ENCODE data around the gene MCM10.
"Not testable (repeated sequence)": the region's sequence is repeated elsewhere in the genome, so short reads cannot be mapped to it uniquely, and the experiment has no call there.

MCM10 gene

DNA sequence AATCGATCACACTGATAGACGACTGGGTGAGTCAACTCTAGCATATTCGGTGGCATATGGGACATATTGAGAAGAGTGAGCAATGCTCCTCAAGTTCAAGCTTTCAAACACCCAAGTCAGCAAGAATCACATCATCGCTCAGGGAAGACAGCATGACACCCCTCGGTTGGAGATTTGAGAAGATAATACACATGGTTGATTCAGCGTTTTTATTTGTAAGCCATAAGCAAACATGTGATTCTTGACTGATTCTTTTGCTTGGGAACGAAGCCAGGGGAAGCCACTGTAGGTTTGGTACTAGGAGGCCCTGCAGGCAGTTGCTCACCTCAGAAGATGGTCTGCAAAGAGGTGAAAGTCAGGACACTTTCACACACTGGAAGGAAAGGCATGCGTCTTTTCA is 60.2 kb downstream of the MCM10 start:
- DNase-seq (ENCODE audit: low spot score), result no peak

DNA sequence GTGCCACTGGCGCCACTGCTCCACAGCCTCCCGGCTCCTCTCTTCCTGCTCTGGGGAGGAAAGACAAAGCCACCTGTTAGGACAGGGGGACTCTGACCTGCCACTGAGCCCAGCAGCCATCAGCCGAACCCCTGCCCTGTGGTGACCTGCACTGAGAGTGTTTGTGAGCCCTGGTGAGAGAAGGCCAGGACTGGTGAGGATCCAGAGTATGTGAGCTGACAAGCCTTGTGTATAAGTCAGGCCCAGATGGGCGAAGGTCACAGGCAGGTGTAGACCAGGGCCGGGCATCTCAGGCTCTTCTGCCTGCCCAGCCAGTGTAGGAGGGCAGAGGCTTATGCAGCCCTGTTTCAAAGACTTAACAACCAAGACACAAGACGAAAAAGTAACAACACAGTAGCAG is 60.8 kb downstream of the MCM10 start:
- no peak for DNase-seq (ENCODE audit: low spot score)

DNA sequence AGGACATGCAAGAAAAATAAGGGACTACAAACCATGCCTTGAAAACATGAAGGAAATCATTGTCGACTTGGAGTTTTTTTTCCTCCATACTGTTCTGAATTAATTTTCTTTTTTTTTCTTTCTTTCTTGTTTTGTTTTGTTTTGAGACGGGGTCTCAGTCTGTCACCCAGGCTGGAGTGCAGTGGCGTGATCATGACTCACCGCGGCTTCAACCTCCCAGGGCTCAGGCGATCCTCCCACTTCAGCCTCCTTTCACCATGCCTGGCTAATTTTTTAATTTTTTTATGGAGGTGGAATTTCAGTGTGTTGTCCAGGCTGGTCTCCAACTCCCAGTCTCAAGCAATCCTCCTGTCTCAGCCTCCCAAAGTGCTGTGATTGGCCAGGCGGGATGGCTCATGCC is 61.2 kb downstream of the MCM10 start:
- no peak for DNase-seq (ENCODE audit: low spot score)

DNA sequence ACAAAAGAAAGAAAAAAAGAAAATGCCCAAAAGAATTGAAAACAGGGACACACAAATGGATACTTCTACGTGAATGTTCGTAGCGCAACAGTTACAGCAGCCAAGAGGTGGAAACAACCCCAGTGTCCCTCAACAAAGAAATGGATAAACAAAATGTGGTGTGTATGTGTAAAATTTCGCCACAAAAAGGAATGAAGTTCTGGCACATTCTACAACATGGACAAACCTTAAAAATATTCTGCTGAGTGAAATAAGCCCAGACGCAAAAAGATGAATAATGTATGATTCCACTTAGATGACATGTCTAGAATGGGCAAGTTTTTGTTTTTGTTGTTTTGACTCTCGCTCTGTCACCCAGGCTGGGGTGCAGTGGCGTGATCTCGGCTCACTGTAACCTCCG is 61.9 kb downstream of the MCM10 start:
- DNase-seq (ENCODE audit: low spot score), result no peak

DNA sequence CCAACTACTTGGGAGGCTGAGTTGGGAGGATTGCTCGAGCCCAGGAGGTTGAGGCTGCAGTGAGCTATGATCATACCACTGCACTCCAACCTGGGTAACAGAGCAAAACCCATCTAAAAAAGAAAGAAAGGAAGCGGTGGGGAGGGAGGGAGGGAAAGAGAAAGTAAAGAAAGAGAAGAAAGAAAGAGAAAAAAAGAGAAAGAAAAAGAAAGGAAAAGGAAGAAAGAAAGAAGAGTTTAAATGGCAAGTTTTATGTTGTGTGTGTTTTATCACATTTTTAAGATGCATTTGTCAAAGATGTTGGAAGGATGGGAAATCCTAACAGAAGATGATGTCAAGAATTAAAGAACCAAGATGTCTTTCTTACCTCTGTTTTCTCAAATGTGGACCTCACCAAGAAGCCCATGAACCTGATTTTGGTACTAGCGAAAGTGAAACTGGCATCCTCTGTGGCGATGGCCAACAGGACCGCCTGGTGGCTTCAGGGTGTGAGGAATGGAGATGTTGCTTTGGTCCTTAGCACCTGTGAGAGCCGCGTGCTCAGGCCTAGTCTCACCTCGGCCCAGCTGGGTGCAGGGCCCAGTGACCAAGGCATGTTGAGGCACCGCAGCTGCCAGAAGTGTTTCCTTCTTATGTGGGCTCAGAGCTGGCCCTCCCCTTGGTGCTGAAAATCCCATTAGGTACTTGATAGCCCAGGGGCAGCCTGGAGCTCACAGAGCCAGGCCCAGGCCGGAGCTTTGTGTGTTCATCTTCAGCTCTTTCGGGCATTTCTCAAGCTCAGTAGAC is 63.0 kb downstream of the MCM10 start:
- no peak for DNase-seq (ENCODE audit: low spot score)

DNA sequence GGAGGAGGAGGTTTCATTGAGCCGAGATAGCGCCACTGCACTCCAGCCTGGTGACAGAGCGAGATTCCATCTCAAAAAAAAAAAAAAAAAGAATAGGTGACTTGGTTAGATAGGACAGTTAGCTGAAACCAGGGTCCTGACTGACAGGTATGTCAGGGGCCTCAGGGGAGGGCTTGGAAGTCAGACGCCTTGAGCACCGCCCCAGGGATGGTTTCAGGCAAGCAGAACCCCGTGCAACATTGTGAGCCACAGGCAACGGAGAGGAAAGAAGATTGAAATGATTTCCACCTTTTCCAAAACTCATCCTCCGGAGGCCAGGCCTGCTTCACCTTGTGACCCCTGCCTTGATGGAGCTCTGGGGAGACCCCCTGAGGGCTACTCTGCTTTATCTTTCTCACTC is 64.2 kb downstream of the MCM10 start:
- DNase-seq (ENCODE audit: low spot score), result no peak

DNA sequence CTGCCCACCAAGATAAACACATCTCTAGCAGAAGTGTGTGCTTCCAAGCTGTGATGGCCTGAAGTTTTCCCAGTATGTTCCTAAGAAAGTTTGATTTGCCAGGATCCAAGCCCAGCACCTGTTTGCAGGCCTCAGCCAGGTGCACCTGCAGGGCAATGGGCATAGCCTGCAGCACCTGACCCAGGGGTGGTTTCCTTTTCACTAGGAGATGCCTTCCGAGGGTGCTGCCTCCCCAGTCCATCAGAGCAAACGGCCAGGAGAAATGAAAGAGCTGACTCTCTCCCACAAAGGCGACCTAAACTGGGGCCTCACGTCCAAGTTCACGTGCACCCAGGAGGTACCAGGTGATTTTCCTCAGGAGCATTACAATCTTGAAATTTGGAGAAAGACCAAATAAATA is 65.7 kb downstream of the MCM10 start:
- no peak for DNase-seq (ENCODE audit: low spot score)

DNA sequence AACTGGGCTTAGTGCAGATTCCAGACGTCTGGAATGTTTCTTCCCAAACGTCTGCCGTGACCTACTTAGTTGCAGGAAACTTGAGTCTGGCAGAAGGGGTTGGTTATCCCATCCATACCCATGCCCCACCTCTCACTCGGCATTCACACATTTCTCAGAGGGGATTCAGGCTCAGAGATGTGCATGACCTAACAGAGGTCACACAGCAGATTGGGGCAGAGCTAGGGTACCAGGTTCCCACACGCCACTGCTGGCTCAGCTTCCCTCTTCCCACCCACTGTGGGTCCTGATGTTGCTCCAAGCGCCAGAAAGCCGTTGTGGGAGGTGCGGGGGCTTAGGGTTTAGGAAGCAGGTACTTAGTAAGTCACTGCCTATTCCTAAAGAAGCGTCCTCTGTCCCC is 69.8 kb downstream of the MCM10 start:
- DNase-seq (ENCODE audit: low spot score), result no peak

DNA sequence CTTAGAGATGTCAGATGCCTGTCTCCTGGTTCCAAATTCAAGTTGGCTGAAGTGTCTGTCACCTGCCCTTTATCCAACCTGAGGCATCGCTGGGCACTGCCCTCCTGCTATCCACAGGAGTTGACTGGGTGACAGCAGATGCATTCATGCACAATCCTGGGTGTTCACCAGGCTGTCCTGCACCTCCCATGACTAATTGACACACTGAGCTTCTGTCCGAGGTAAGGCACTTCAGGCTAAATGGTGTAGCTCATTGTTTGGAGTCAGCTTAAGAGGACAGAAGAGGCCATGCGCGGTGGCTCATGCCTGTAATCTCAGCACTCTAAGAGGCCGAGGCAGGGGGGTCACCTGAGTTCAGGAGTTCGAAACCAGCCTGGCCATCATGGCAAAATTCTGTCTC is 70.5 kb downstream of the MCM10 start:
- no peak for DNase-seq (ENCODE audit: low spot score)

DNA sequence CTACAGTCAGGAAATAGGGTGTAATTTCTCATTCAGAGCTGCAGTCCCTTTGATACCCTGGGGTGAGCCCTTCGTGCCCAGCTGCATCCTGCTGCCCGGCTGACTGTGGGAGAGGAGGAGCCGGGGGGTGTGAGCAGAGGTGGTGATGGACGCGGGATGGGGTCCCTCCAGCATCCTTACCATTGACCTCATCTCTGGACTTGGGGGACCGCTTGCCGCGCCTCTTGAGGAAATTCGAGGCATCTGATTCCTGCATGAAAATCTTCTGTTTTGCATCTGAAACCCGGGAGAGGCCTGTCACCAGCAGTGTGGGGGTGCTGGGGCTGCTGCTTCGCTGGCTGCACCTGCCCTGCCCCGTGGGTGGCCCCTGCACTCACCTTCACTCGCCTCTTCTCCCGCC is 72.0 kb downstream of the MCM10 start:
- DNase-seq (ENCODE audit: low spot score), result no peak

DNA sequence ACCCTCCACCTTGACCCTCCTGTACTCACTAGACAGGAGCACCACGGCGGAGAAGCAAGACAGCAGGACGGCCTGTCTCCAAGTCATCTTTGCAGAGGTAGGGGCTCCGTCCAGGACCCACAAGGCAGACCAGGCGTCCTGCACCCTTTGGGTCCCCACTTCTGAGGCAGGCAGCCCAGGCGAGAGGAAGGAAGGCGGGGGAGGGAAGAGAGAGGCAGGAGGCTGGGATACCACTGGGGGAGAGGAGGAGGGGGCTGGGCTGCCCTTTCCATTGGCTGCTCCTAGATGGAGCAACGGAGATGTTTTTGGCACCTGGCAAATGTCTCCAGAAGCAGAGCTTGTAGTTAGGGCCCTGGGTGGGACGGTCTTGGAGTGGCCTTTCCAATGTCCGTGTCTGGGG is 72.8 kb downstream of the MCM10 start, which contains the start of gene UCMA:
Gene UCMA (minus strand): TSS at position 203 of the 400 bp plus-strand sequence. CDS start 116 bp downstream, at position 87.
- DNase-seq (ENCODE audit: low spot score), result no peak

DNA sequence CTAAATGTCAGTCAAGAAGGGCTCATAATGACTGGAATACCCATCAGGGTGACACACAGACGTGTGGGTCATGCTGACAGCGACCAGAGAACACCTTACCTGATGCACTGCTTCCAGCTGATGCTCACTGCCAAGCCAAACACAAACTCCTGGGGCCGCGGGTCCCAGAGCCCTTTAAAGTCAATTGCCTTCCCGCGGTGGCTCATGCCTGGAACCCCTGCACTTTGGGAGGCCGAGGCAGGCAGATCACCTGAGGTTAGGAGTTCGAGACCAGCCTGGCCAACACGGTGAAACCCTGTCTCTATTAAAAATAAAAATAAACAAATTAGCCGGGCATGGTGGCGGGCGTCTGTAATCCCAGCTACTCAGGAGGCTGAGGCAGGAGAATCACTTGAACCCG is 73.4 kb downstream of the MCM10 start:
- DNase-seq (ENCODE audit: low spot score), result not testable (repeated sequence)

DNA sequence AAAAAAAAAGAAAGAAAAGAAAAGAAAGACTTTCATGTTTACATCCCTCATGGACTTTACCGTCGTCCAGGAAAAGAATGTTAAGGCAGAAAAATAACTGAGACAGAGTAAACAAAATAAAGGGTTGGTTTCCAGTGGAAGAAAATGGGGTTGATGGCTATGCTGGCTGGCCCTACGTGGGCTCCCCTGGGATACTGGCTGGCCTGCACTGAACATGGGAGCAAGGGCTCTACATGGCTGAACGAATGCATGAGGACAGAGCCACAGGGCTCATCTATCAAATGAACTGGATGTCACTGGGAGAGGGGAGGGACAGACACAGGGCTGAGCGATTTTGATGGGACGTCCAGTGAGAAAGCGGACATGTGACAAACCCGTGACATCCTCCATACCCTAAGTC is 75.3 kb downstream of the MCM10 start:
- DNase-seq (ENCODE audit: low spot score), result no peak

DNA sequence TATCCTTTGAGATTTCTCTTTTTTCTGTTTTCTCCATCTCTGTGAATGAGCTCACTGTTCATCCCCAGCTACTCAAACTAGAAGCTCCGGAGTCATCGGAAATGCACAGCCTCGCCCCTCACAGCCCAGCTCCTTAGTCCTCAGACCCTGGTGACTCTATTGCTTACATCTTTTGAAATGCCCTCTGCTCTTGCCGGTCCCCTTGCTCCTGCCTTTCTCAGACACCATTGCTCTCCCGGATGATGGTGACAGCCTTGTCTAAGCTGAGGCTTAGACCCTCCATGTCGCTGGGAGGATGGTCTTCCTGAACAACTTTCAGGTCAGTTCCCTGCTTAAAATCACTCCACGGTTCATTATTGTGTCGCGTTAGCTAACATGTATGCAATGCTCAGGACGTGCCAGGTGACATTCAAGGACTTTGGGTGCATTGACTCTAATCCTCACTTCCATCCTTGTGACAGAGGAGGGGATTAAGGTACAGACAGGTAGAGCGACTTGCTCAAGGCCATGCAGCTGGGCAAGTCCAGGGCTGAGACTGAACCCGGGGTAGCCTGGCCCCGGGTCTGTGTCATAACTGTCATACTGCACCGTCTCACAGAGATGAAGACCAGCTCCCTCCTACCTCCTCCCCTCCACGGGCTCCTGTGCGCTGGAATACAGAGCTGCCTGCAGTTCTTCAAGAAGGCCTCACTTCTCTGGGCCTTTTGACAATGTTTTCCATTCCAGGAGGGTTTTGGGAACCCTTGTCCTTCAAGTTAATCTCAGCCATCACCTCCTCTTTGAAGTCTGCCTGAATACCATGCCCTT is 77.1 kb downstream of the MCM10 start:
- DNase-seq (ENCODE audit: low spot score), result no peak

DNA sequence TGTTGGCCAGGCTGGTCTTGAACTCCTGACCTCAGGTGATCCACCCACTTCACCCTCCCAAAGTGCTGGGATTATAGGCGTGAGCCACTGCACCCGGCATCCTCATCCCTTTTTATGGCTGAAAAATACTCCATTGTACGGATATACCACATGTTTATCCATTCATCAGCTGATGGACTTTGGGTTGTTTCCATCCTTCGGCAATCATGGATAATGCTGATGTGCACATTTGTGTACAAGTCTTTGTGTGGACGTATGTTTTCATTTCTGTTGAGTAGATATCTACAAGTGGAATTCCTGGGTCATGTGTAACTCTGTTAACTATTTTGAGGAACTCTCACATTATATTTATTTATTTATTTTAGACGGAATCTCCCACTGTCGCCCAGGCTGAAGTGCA is 78.6 kb downstream of the MCM10 start:
- DNase-seq (ENCODE audit: low spot score), result no peak

DNA sequence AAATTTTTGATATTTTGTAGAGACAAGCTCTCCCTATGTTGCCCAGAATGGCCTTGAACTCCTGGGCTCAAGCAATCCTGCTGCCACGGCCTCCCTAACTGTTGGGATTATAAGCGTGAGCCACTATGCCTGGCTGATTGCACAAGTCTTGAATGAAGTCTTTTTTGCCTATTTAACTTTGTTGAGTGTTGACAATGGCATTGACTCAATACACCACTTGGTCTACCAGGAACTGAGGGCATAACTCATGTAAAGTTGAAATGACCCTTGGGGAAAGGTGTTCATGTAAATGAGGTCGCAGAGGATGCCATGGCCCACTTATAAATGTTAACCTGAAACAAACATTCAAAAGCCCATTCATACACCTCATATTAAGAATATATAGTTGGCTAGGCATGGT is 80.3 kb downstream of the MCM10 start:
- DNase-seq (ENCODE audit: low spot score), result no peak

DNA sequence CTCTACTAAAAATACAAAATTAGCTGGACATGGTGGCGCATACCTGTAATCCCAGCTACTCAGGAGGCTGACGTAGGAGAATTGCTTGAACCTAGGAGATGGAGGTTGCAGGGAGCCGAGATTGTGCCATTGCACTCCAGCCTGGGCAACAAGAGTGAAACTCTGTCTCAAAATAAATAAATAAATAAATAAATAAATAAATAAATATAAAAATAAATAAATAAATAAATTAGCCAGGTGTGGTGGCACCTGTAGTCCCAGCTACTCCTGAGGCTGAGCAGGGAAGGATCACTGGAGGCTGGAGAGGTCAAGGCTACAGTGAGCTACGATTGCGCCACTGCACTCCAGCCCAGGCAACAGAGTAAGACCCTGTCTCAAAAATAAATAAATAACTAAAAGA is 80.9 kb downstream of the MCM10 start:
- DNase-seq (ENCODE audit: low spot score), result not testable (repeated sequence)

DNA sequence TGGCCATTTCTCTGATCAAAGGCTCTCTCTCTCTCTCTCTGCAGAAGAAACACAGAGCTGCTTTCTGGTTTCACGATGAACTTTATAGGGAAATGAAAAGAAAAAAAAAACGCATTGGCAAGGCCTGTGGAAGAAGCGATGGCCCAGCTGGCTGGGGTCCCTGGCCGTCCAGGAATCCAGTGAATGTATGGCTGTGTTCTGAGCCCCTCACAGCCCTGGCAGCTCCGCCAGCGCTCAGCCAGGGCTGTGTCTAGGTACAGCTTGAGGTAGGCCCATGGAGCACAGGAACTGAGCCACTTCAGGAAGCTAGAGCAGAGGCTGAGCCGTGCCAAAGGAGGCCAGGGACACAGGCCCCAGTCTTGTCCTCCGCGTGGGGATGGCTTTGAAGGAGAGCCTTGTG is 85.9 kb downstream of the MCM10 start:
- DNase-seq (ENCODE audit: low spot score), result no peak

DNA sequence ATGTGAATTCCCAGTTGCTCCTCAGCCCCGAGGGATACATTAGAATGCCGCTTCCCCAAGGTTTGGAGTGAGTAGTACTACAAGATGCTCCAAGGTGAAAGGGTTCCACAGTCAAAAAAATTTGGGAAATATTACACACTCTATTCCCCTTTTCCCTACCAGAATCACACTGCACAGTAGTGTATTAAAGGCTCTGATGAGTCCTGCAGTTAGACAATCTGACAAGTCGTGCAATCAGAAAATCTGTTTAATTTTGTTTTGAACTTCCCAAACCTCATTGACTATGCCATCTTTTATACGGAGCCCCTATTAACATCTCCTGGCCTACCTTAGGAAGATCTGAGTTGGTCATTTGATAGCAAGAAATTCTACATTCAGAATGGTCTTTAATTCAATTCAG is 86.4 kb downstream of the MCM10 start:
- DNase-seq (ENCODE audit: low spot score), result no peak

DNA sequence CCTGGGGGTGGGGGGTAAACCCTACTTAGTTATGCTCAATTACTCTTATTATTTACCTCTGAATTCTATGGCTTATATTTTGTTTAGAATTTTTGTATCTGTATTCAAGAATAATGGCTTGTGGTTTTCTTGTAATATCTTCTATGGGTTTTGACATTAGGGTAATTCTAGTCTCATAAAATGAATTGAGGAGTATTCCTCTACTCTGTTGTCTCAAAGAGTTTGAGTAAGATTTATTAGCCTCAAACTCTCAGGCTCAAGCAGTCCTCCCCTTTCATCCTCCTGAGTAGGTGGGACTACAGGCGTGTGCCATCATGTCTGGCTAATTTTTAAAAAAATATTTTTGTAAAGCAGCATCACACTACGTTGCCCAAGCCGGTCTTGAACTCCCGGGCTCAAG is 92.4 kb downstream of the MCM10 start:
- no peak for DNase-seq (ENCODE audit: low spot score)

DNA sequence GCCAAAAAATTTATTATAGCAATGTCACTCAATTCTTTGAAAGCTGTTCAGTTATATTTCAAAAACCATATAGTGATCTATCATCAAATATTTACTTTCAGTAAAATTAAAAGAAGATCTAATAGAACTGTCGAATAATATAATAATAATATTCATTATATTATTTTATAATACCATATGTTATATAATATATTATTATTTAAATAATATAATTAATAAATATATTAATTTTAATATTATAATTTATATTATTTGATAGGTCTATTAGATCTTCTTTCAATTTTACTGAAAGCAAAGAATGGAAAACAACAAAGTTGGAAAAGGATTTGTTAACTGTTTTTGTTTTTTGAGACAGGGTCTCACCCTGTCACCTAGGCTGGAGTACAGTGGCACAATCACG is 95.3 kb downstream of the MCM10 start:
- no peak for DNase-seq (ENCODE audit: low spot score)

DNA sequence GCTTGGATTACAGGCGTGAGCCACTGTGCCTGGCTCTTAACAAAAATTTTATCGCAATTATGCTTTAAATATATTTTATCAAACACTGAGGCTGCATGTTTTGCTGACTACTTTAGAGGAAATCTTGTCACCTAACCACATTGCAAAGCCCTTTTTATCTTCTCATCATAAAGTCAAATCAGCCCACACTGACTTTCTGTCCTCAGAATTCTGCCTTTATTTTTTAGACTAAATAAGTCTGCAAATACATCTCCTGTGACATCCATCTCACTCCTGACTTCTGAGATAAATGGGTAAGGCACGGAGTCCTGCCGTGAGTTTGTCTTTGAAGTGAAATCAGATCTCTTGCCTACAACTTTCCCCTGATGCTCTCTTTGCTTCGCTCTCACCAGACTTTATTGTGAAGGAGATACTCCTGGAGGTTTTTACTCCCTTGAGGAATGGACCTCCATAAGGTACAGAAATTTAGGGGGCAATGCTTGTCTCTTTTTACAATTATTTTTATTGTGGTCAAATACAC is 96.3 kb downstream of the MCM10 start:
- DNase-seq (ENCODE audit: low spot score), result no peak

Measured in RKO (cell line).